MM.1S (cell line): ENCODE data around the gene NAT16.

Source experiments
- DNase-seq: peaks from one replicate; pipeline ENCODE4 v3.0.0-alpha.2; 2015
- H2AFZ ChIP-seq: fragments of 300-600 bp; sonication (generic); 2 replicates; pipeline ENCODE4 v1.6.0; 2016; ENCODE audit warnings: antibody characterized with exemption, low read length
- H3F3A ChIP-seq: fragments of 300-600 bp; sonication (generic); 2 replicates; pipeline ENCODE4 v1.6.1; 2016; ENCODE audit warnings: mild to moderate bottlenecking, antibody characterized with exemption, low read length, moderate library complexity, mixed read lengths; ENCODE audit not compliant: insufficient read depth
- H3K27ac ChIP-seq: fragments of 300-600 bp; sonication (generic); 2 replicates; pipeline ENCODE4 v1.5.1; 2016; ENCODE audit warnings: mild to moderate bottlenecking, low read length
- H3K27me3 ChIP-seq: fragments of 300-600 bp; sonication (generic); replicated peaks from 2 replicates; pipeline ENCODE4 v1.6.0; 2016; ENCODE audit warnings: low read length; ENCODE audit not compliant: insufficient read depth
- H3K36me3 ChIP-seq: fragments of 300-600 bp; sonication (generic); replicated peaks from 2 replicates; pipeline ENCODE4 v1.6.1; 2016; ENCODE audit warnings: mild to moderate bottlenecking, low read length, mixed read lengths; ENCODE audit not compliant: insufficient read depth
- H3K4me1 ChIP-seq: fragments of 300-600 bp; sonication (generic); 2 replicates; pipeline ENCODE4 v1.6.1; 2016; ENCODE audit warnings: low read length, mixed read lengths
- H3K4me2 ChIP-seq: fragments of 300-600 bp; sonication (generic); 2 replicates; pipeline ENCODE4 v1.6.0; 2016; ENCODE audit warnings: low read depth, low read length
- H3K4me3 ChIP-seq: fragments of 300-600 bp; sonication (generic); 2 replicates; pipeline ENCODE4 v1.5.1; 2016; ENCODE audit warnings: low read length, mixed read lengths
- H3K79me2 ChIP-seq: fragments of 300-600 bp; sonication (generic); 2 replicates; pipeline ENCODE4 v1.6.1; 2016; ENCODE audit warnings: mixed run types, low read length, mixed read lengths
- H3K9ac ChIP-seq: fragments of 300-600 bp; sonication (generic); 2 replicates; pipeline ENCODE4 v1.6.1; 2016; ENCODE audit warnings: low read length, mixed read lengths
- H3K9me2 ChIP-seq: fragments of 300-600 bp; sonication (generic); replicated peaks from 2 replicates; pipeline ENCODE4 v1.6.1; 2016; ENCODE audit warnings: mild to moderate bottlenecking, low read length, mixed read lengths; ENCODE audit not compliant: insufficient read depth
- H3K9me3 ChIP-seq: fragments of 300-600 bp; sonication (generic); replicated peaks from 2 replicates; pipeline ENCODE4 v1.6.1; 2016; ENCODE audit warnings: mild to moderate bottlenecking, low read length, mixed read lengths; ENCODE audit not compliant: insufficient read depth
- H4K20me1 ChIP-seq: fragments of 300-600 bp; sonication (generic); 2 replicates; pipeline ENCODE4 v1.6.1; 2016; ENCODE audit warnings: mild to moderate bottlenecking, low read length, moderate library complexity, mixed read lengths; ENCODE audit not compliant: insufficient read depth
- EZH2 ChIP-seq: fragments of 300-600 bp; sonication (generic); optimal IDR thresholded peaks from 2 replicates; pipeline ENCODE3; 2017; ENCODE audit warnings: low read depth, mild to moderate bottlenecking, antibody characterized with exemption, low read length, mixed read lengths
- EZH2phosphoT487 ChIP-seq: fragments of 300-600 bp; sonication (generic); IDR thresholded peaks from 2 replicates; pipeline ENCODE4 v1.6.1; 2018; ENCODE audit warnings: antibody characterized with exemption, low read length
- TF ChIP-seq, protein P1 (sequence below): fragments of 300-600 bp; sonication (generic); IDR thresholded peaks from 2 replicates; pipeline ENCODE4 v1.5.1; 2016; ENCODE audit warnings: antibody characterized with exemption, low read length, mixed read lengths

Gene NAT16

DNA sequence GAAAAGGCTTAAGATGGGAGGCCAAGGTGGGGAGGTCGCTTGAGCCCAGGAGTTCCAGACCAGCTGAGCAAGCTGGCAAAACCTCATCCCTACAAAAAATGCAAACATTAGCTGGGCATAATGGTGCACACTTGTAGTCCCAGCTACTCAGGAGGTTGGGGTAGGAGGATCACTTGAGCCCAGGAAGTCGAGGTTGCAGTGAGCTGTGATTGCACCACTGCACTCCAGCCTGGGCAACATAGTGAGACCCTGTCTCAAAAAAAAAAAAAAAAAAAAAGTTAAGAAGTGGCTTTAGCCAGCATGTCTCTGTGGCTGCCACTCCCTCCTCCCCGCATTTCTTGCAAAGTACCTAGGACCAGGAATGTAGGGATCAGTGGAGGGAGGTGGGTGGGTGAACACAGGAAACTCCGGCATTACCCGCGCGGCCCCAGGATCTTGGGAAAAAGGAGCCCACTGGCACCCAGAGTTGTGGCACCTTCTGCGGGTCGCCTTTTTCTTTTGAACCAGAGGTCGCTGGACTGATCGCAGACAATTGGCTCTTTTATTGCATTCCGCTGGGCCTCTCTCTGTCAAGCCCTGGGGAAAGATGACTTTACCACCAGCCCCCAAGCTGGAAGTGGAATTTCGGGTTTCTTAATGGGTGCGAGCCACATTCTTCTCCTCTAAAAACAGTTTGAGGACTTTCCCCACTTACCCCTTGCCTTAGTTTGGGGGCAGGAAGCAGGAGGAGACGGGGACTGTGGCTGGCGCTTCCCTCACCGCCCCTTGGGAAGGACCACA, 18.2 kb downstream of the NAT16 start:
- Histone ChIP-seq H3K27ac (no peak overlapping the region), H3F3A (no peaks in the 10 kb centered on the region), H2AFZ (no peak overlapping the region), H3K4me1 (peaks cover 5% of the 10 kb centered on the region; the same call in 1 of the 2 replicates), H3K36me3 (no peaks in the 10 kb centered on the region), H3K4me3 (no peak overlapping the region), H3K27me3 (peaks cover 33% of the 10 kb centered on the region), H3K79me2 (no peaks in the 10 kb centered on the region), H3K4me2 (no peak overlapping the region), H4K20me1 (no peaks in the 10 kb centered on the region), H3K9me2 (no peaks in the 10 kb centered on the region), H3K9me3 (no peaks in the 10 kb centered on the region), H3K9ac (no peak overlapping the region)
- no peak for DNase-seq
- TF ChIP-seq EZH2 (no peak), EZH2phosphoT487 (no peak)
- TF ChIP-seq, protein P1, sequence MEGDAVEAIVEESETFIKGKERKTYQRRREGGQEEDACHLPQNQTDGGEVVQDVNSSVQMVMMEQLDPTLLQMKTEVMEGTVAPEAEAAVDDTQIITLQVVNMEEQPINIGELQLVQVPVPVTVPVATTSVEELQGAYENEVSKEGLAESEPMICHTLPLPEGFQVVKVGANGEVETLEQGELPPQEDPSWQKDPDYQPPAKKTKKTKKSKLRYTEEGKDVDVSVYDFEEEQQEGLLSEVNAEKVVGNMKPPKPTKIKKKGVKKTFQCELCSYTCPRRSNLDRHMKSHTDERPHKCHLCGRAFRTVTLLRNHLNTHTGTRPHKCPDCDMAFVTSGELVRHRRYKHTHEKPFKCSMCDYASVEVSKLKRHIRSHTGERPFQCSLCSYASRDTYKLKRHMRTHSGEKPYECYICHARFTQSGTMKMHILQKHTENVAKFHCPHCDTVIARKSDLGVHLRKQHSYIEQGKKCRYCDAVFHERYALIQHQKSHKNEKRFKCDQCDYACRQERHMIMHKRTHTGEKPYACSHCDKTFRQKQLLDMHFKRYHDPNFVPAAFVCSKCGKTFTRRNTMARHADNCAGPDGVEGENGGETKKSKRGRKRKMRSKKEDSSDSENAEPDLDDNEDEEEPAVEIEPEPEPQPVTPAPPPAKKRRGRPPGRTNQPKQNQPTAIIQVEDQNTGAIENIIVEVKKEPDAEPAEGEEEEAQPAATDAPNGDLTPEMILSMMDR = no peak

DNA sequence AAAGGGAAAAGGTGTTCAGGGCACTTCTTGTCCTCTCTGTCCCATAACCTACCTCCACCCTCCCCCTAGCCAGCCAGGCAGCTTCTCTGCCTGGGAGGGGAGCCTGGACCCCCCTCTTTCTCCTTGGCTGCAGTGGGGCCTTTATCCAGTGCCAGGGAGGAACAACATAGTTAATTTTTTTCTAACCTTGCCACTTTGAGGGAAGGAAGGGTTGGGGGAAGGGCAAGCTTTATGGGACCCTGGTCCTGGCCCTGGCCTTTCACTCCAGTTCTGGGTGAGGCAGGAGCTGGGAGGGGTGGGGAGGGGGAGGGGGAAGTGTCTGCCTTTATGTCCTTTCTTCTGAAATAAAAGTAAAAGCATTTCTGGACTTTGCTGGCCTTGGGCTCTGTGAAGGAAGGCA, 19.2 kb downstream of the NAT16 start:
- H3K9me3 ChIP-seq = no peaks in the 10 kb centered on the region
- H3K4me3 ChIP-seq = no peak overlapping the region
- H3K36me3 ChIP-seq = no peaks in the 10 kb centered on the region
- H2AFZ ChIP-seq = no peak overlapping the region
- H4K20me1 ChIP-seq = no peaks in the 10 kb centered on the region
- no peak overlapping the region for H3K9ac ChIP-seq
- H3K27me3 ChIP-seq = peaks cover 29% of the 10 kb centered on the region
- H3K27ac ChIP-seq = no peak overlapping the region
- TF ChIP-seq, protein P1 = no peak
- no peak for TF ChIP-seq EZH2phosphoT487
- TF ChIP-seq EZH2 = no peak
- H3K4me1 ChIP-seq = peaks cover 3% of the 10 kb centered on the region; the same call in 1 of the 2 replicates
- H3K79me2 ChIP-seq = no peaks in the 10 kb centered on the region
- no peak overlapping the region for H3K4me2 ChIP-seq
- DNase-seq = no peak
- H3K9me2 ChIP-seq = no peaks in the 10 kb centered on the region
- H3F3A ChIP-seq = no peaks in the 10 kb centered on the region

DNA sequence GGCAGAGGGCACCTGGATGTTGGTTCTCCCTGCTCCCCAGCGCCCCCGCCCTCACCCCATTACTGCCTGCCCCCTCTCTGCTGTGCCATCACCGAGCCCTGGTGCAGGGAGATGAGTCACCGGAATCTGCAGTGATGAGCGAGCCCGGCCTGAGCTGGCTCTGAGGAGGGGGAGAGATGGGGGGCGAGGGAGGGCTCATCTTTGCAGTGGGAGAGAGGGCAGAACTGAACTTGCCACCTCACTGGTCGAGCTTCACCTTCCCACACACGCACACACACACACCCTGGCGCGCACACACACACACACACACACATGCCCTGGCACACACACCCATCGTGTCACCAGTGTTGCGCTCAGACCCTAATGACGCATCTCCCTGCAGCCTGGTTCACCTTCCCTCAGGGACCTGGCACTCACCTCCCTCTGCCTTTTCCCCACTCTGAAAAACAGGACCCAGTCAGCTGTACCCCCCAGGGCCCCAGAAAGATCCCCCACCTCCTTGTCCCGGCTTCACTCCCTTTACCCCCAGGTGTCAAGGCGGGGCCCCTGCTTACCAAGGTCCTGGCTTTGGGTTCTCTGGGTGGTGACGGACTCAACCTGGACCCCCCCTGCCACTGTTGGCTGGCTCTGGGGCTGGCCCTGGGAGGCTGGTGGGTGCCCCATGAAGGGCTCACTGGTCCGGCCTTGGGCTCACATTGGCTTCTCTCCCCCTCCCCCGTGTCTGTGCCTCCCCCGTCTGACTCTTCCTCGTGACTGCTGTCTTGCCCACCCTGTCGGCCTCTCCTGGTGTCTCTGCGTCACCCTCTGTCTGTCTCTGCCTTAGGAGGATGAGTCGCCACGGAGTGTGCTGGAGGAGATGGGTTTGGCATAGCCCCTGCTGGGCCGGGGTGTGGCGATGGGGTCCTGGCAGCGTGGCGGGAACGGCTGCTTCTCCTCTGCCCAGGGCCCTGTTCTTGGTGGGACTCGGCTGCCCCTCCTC, 20.1 kb downstream of the NAT16 start:
- Histone ChIP-seq H2AFZ (no peak overlapping the region), H4K20me1 (no peaks in the 10 kb centered on the region), H3K27me3 (peaks cover 23% of the 10 kb centered on the region), H3K9me2 (no peaks in the 10 kb centered on the region), H3K4me2 (no peak overlapping the region), H3K9ac (no peak overlapping the region), H3K36me3 (no peaks in the 10 kb centered on the region), H3F3A (no peaks in the 10 kb centered on the region), H3K27ac (no peak overlapping the region), H3K4me3 (no peak overlapping the region), H3K9me3 (no peaks in the 10 kb centered on the region), H3K79me2 (no peaks in the 10 kb centered on the region), H3K4me1 (peaks cover 4% of the 10 kb centered on the region)
- TF ChIP-seq, protein P1 = no peak
- TF ChIP-seq EZH2 (no peak), EZH2phosphoT487 (no peak)
- no peak for DNase-seq
